ENCODE results near the gene CPM.

The CPM gene

DNA sequence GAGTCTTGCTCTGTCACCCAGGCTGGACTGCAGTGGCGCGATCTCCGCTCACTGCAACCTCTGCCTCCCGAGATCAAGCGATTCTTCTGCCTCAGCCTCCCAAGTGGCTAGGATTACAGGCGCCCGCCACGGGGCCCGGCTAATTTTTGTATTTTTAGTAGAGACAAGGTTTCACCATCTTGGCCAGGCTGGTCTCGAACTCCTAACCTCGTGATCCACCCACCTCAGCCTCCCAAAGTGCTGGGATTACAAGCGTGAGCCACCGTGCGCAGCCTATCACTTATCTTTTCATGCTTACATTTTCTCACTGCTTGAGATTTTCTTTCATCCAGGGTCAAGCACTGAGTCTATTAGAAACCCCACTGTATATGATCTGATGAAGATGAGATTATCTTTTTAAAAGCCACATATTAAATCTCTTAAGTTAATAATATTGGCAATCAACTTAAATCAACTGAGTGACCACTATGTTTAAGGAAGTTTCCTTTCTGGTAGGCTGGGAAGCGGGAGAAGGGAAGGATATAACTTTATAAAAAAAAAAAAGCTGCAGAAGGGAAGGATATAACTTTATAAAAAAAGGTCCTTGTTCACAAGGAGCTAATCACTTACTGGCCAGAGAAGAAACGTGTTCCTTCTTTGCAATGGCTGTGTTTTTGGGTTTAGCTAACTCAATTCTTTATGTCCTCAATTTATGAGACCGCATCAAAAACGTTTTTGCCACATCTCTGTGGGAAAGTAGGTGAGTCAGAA, 126.3 kb downstream of the CPM start (continued):
- no peak for TF ChIP-seq SNAI2 (CRISPR knock-in tag; IDR thresholded peaks at IDR 0.05)

GRCh38 chr12:68805592-68806120, 127.3 kb downstream of the CPM start:
- no peak for ATAC-seq
- TF ChIP-seq, protein P1, sequence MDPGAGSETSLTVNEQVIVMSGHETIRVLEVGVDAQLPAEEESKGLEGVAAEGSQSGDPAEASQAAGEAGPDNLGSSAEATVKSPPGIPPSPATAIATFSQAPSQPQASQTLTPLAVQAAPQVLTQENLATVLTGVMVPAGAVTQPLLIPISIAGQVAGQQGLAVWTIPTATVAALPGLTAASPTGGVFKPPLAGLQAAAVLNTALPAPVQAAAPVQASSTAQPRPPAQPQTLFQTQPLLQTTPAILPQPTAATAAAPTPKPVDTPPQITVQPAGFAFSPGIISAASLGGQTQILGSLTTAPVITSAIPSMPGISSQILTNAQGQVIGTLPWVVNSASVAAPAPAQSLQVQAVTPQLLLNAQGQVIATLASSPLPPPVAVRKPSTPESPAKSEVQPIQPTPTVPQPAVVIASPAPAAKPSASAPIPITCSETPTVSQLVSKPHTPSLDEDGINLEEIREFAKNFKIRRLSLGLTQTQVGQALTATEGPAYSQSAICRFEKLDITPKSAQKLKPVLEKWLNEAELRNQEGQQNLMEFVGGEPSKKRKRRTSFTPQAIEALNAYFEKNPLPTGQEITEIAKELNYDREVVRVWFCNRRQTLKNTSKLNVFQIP (CRISPR knock-in tag; IDR thresholded peaks at IDR 0.05; ENCODE audit: borderline replicate concordance, low read depth) = no peak
- no peak for TF ChIP-seq RARB (CRISPR knock-in tag; IDR thresholded peaks at IDR 0.05)
- no peak for TF ChIP-seq CSDC2 (CRISPR knock-in tag; IDR thresholded peaks at IDR 0.05)
- no peak for TF ChIP-seq PATZ1 (CRISPR knock-in tag; IDR thresholded peaks at IDR 0.05; ENCODE audit: borderline replicate concordance)

GRCh38 chr12:68804657-68805591, 128.0 kb downstream of the CPM start:
- TF ChIP-seq GLIS3 (CRISPR knock-in tag; IDR thresholded peaks at IDR 0.05) = no peak
- no peak for TF ChIP-seq ISL1 (CRISPR knock-in tag; IDR thresholded peaks at IDR 0.05)
- no peak for TF ChIP-seq CREB5 (CRISPR knock-in tag; IDR thresholded peaks at IDR 0.05; ENCODE audit: low read depth)
- TF ChIP-seq ZFP30 (CRISPR knock-in tag; IDR thresholded peaks at IDR 0.05) = no peak
- TF ChIP-seq TOX (CRISPR knock-in tag; IDR thresholded peaks at IDR 0.05; ENCODE audit: borderline replicate concordance) = no peak
- TF ChIP-seq BACH2 (CRISPR knock-in tag; IDR thresholded peaks at IDR 0.05; ENCODE audit: borderline replicate concordance) = no peak
- no peak for TF ChIP-seq CSRNP3 (CRISPR knock-in tag; IDR thresholded peaks at IDR 0.05)
- TF ChIP-seq CSDC2 (CRISPR knock-in tag; IDR thresholded peaks at IDR 0.05) = no peak
- TF ChIP-seq OSR1 (CRISPR knock-in tag; IDR thresholded peaks at IDR 0.05) = no peak
- TF ChIP-seq ZNF70 (CRISPR knock-in tag; IDR thresholded peaks at IDR 0.05) = no peak
- no peak for TF ChIP-seq PPARA (CRISPR knock-in tag; IDR thresholded peaks at IDR 0.05; ENCODE audit: borderline replicate concordance)
- no peak for TF ChIP-seq TSHZ2 (CRISPR knock-in tag; IDR thresholded peaks at IDR 0.05)
- TF ChIP-seq, protein P1 (CRISPR knock-in tag; IDR thresholded peaks at IDR 0.05; ENCODE audit: borderline replicate concordance, low read depth) = no peak
- TF ChIP-seq TCF4 (CRISPR knock-in tag; IDR thresholded peaks at IDR 0.05; ENCODE audit: borderline replicate concordance) = no peak
- TF ChIP-seq ZFP3 (CRISPR knock-in tag; IDR thresholded peaks at IDR 0.05) = no peak
- no peak for TF ChIP-seq ESRRG (CRISPR knock-in tag; IDR thresholded peaks at IDR 0.05)
- TF ChIP-seq ZNF8 (CRISPR knock-in tag; IDR thresholded peaks at IDR 0.05) = no peak
- no peak for TF ChIP-seq PATZ1 (CRISPR knock-in tag; IDR thresholded peaks at IDR 0.05; ENCODE audit: borderline replicate concordance)
- TF ChIP-seq RARB (CRISPR knock-in tag; IDR thresholded peaks at IDR 0.05) = no peak

More at GRCh38 chr12:68804657-68805591, 128.0 kb downstream of the CPM start:
- no peak for ATAC-seq
